Frontal cortex (tissue), 4 donors: ENCODE measurements around the gene POFUT2. TPM values are rescaled to one million over a fixed set of nuclear protein-coding genes. Genes with fewer than 3 reads are reported as not detected.
"Not testable (repeated sequence)": the region's sequence is repeated elsewhere in the genome, so short reads cannot be mapped to it uniquely, and the experiment has no call there.

Experiments used
- DNase-seq, 2 donors: peaks; one replicate each; pipeline ENCODE4 v3.0.0; 2012; ENCODE audit warnings: low spot score in 2 of 2
- FAIRE-seq: peaks from 2 replicates; lab custom pipeline; 2012; peaks lifted over from hg19 to GRCh38; lab: Jason Lieb, UNC
- total RNA-seq: library from RNA; depleted of rRNA; stranded (reverse); fragments of >200 nt; gene quantifications from one replicate; pipeline ENCODE4 v1.2.3, GENCODE V29; 2014
- donor health status: control.
- donor health status: control.
- donor health status: control.

Gene POFUT2
- total RNA-seq, 1 donor from 2014 or later = 11.0 TPM

GRCh38 chr21:45313682-45314081 is 26.0 kb upstream of the POFUT2 start:
- no peak for FAIRE-seq
- no peak for DNase-seq

- FAIRE-seq = no peak
- no peak for DNase-seq
These were observed 25.3 kb upstream of the POFUT2 start for GRCh38 chr21:45313015-45313414.

- DNase-seq (no peak), FAIRE-seq (no peak)
These were observed 24.6 kb upstream of the POFUT2 start for GRCh38 chr21:45312296-45312695.

- FAIRE-seq (no peak), DNase-seq (no peak)
These were observed 22.8 kb upstream of the POFUT2 start for GRCh38 chr21:45310459-45310858.

GRCh38 chr21:45309987-45310381 is 22.3 kb upstream of the POFUT2 start:
- FAIRE-seq = no peak
- no peak for DNase-seq

- FAIRE-seq (no peak), DNase-seq (no peak)
These were observed 21.6 kb upstream of the POFUT2 start for GRCh38 chr21:45309069-45309986.

- no peak for FAIRE-seq
- DNase-seq = no peak
These were observed 20.7 kb upstream of the POFUT2 start for GRCh38 chr21:45308194-45309068.

- not testable (repeated sequence) for FAIRE-seq, DNase-seq
These were observed 20.0 kb upstream of the POFUT2 start for GRCh38 chr21:45307597-45308158.

GRCh38 chr21:45306832-45307571 is 19.3 kb upstream of the POFUT2 start:
- DNase-seq = peak; percentile 83 to 85
- peak; percentile 70 for FAIRE-seq

- DNase-seq (no peak), FAIRE-seq (no peak)
These were observed 18.7 kb upstream of the POFUT2 start for GRCh38 chr21:45306453-45306831.

GRCh38 chr21:45305836-45306235 is 18.1 kb upstream of the POFUT2 start:
- DNase-seq (no peak), FAIRE-seq (no peak)

GRCh38 chr21:45304945-45305344 is 17.2 kb upstream of the POFUT2 start:
- FAIRE-seq = no peak
- no peak for DNase-seq

- no peak for DNase-seq
- FAIRE-seq = no peak
These were observed 16.8 kb upstream of the POFUT2 start for GRCh38 chr21:45304476-45304830.

- FAIRE-seq = no peak
- DNase-seq = no peak
These were observed 16.2 kb upstream of the POFUT2 start for GRCh38 chr21:45303751-45304475.

GRCh38 chr21:45303091-45303615 is 15.5 kb upstream of the POFUT2 start:
- DNase-seq (no peak), FAIRE-seq (no peak)

- FAIRE-seq (no peak), DNase-seq (no peak)
These were observed 14.7 kb upstream of the POFUT2 start for GRCh38 chr21:45302082-45303061.

- no peak for DNase-seq
- no peak for FAIRE-seq
These were observed 13.9 kb upstream of the POFUT2 start for GRCh38 chr21:45301521-45302081.
